ENCODE measurements around the gene CHTF18.
"Not testable (repeated sequence)": the region's sequence is repeated elsewhere in the genome, so short reads cannot be mapped to it uniquely, and the experiment has no call there.

Gene CHTF18

DNA sequence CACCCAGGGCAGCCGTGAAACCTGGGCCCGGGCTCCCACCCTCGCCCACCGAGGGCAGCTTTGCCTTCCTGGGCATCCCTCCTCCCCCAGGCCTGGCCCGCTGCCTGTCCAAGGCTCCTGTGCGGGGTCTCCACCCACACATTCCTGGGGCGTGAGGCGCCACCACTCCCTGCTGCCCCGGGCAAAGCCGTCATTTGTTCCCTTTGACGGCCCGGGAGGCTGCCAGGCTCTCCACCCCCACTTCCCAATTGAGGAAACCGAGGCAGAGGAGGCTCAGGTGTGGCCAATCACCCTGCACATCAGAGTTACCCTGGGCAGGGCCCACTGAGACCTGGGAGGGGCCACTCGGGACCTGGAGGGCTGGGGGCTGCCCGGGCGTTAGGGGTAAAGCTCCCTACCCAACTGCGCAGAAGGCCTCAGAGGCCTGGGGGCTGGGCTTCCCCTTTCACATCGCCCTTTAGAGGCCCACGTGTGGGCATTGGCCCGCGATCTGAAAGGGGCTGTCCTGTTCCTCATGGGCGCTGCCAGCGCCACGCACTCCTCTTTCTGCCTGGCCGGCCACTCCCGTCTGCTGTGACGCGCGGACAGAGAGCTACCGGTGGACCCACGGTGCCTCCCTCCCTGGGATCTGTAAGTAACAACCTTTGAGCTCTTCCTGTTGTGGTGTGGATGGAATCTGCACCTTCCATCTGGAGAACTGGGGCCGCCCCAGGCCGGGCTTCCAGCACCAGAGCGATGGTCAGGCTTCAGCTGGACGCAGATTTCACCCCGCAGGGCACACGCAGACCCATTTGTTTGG, 27.7 kb upstream of the CHTF18 start, which contains the start of gene MSLN:
Gene MSLN, plus strand, starts transcription at position 190 of the 799 bp plus-strand sequence. CDS start 1,947 bp downstream, outside the sequence.
- no peak for DNase-seq

DNA sequence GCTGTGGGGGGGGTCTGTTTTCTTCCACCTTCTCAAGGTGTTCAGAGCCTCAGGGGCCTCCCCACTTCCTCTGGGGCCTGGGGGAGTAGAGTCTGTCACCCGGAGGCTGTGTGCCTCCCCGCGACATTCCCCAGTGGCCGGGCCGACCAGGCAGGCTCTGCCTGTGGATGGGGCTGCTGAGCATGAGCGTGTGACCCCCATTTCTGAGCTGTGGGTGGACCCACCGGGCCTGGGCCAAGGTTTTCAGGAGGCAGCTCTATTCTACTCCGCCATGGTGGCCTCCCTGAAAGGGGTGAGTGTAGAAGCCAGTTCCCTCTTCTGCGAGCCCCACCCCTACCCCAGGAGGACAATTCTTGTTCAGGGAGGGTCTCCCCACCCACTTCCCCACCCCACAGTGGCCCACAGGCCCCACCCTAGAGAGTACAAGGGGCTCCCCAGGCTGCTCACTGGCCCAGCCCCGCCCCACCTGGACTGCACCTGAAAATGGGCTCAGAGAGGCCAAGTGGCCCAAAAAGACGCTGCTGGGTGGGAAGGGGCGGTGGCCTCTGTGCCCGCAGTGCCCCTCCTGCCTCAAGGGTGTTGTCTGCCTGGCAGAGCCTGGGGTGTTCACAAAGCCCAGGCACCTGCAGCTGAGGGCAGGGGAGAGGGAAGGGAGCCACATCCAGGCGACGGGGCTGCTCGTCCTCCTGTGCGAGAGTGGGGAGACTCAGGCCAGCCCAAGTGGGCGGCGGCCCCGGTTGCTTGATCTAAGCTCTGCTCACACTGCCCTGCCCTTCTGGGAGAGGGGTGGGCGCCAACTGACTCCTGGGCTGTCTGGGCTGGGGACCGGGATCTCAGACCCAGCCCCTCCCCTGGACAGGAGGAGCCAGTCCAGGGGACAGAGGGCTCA, 26.6 kb upstream of the CHTF18 start:
- no peak for DNase-seq

DNA sequence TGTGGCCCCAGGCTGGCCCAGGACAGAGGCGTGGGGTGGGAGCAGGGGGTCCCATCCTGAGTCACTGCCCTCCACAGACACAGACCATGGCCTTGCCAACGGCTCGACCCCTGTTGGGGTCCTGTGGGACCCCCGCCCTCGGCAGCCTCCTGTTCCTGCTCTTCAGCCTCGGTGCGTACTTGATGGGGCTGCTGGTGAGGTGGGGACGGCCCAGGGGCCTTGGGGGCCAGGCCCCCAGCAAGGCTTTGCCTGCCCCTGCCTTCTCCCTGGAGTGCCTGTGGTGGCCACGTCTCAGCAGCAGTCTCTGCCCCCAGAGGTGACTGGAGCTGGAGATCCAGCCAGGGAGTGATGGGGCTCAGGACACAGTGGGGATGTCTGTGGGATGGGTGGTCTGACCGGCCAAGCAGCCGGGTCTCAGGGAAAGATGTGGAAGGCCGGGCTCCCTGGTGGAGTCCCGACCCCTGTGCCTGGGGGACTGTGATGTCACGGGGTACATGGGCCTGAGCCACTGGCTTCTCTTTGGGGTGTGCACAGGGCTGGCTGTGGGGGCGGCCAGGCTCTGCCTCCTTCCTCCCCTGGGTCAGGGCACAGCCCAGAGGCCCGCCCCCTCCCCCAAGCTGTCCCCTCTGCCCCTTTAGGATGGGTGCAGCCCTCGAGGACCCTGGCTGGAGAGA, 25.7 kb upstream of the CHTF18 start:
- no peak for DNase-seq

DNA sequence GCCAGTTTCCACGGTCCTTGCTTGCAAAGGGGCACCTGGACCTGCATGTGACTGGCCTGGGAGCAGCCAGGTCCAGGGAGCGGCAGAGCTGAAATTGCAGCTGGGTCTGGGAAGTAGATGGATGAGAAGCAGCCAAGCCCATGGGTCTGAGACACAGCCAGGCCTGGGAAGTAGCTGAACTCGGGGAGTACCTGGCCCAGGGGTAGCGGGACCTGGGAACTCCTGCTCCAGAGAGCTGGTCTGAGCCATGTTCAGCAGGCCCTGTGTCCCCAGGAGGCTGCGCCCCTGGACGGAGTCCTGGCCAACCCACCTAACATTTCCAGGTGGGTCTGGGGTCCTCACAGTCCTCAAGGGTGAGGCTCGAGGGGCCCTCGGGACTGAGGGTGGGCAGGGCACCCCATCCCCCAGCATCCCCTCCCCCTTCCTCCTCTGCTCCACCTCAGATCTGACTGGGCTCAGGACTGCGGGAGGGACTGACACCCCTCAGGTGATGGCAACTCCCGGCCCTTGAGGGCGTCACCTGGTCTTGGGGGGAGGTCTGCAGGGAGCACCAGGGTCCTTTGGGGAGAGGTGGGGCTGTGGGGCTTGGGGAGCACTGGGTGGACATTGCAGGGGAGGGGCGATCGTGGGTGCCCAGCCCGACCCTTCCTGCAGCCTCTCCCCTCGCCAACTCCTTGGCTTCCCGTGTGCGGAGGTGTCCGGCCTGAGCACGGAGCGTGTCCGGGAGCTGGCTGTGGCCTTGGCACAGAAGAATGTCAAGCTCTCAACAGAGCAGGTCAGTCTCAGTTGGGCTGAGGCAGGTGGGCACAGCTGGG, 24.8 kb upstream of the CHTF18 start:
- DNase-seq: no peak

DNA sequence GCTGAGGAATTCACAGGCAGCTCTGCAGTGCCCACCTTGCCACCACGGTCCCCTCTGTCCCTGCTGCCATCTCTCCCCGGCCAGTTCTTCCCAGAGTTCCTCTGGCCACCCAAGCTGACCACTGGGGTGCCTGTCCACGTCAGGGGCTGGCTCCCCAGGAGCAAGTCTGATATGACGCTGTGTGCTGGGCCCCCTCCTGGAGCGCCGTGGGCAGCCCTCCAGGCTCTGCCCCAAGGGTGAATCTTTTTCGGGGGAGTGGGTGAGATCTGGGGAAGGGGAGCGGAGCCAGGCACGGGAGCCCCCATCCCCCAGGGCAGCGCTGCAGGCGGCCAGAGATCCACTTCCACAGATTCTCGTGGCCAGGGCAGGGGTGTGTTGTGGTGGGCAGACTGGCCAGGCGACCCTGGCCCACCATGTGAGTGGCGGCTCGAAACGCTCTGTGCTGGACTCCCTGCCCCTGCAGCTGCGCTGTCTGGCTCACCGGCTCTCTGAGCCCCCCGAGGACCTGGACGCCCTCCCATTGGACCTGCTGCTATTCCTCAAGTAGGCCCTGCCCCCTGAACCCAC, 24.2 kb upstream of the CHTF18 start:
- no peak for DNase-seq

DNA sequence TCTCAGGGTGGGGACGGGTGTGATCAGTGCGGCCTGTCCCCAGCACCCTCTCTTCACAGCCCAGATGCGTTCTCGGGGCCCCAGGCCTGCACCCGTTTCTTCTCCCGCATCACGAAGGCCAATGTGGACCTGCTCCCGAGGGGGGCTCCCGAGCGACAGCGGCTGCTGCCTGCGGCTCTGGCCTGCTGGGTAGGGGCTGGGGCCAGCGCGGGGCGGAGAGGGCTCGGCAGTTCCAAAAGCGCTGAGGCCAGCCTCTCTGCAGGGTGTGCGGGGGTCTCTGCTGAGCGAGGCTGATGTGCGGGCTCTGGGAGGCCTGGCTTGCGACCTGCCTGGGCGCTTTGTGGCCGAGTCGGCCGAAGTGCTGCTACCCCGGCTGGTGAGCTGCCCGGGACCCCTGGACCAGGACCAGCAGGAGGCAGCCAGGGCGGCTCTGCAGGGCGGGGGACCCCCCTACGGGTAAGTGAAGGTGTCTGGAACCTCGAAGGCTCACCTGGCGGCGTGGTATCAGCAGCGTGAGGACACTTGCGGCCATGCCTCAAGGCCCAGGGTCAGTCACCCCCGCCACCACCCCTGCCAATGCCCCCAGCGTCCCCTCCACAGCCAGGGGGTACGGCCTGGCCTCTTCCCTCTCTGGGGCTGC, 23.5 kb upstream of the CHTF18 start:
- no peak for DNase-seq

DNA sequence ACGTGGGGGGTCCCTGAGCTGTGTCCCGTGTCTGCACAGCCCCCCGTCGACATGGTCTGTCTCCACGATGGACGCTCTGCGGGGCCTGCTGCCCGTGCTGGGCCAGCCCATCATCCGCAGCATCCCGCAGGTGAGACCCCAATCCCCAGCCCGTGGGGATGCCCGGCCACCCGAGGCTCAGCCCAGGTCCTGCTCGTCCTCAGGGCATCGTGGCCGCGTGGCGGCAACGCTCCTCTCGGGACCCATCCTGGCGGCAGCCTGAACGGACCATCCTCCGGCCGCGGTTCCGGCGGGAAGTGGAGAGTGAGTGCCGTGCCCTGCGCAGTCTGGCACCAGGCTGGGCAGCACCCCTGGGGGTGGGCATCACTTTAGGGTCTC, 22.9 kb upstream of the CHTF18 start:
- DNase-seq: no peak

DNA sequence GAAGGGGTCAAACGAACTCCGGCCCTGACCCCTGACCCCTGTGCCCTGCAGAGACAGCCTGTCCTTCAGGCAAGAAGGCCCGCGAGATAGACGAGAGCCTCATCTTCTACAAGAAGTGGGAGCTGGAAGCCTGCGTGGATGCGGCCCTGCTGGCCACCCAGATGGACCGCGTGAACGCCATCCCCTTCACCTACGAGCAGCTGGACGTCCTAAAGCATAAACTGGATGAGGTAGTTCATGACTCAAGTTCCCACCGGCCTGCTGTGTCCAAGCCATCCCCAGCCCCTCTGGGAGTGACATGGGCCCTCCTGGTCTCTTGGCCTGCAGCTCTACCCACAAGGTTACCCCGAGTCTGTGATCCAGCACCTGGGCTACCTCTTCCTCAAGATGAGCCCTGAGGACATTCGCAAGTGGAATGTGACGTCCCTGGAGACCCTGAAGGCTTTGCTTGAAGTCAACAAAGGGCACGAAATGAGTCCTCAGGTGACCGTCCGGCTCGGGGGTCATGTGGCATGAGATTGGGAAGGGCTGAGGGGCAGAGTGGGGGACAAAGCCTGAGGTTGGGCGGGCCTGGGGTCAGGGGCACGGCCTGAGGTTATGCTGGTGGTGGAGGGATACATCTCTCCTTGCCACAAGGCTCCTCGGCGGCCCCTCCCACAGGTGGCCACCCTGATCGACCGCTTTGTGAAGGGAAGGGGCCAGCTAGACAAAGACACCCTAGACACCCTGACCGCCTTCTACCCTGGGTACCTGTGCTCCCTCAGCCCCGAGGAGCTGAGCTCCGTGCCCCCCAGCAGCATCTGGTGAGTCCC, 22.2 kb upstream of the CHTF18 start:
- no peak for DNase-seq

DNA sequence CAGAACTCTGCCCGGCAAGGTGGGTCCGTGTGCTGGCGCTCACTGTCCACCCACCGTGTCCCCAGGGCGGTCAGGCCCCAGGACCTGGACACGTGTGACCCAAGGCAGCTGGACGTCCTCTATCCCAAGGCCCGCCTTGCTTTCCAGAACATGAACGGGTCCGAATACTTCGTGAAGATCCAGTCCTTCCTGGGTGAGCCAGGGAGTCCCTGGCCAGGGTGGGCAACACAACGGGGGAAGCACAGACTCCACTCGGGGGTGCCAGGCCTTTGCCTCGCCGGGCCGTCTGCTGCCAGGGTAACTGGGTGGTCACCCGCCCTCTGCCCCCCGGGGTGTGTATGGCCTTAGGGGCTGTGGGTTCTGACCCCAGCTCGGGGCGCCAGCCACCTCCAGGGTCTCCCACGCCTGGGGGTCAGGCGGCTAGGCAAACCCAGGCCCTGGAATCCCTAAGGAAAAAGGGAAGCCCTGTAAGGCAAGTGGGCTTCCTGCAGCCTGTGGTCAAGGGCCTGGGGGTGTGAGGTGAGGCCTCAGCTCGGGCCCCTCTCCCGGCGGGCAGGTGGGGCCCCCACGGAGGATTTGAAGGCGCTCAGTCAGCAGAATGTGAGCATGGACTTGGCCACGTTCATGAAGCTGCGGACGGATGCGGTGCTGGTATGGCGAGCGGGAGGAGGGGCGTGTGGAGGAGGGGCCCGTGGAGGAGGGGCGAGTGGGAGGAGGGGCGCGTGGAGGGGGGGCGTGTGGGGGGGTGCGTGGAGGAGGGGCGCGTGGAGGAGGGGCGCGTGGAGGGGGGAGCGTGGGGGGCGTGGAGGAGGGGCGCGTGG, 21.4 kb upstream of the CHTF18 start:
- no peak for DNase-seq

DNA sequence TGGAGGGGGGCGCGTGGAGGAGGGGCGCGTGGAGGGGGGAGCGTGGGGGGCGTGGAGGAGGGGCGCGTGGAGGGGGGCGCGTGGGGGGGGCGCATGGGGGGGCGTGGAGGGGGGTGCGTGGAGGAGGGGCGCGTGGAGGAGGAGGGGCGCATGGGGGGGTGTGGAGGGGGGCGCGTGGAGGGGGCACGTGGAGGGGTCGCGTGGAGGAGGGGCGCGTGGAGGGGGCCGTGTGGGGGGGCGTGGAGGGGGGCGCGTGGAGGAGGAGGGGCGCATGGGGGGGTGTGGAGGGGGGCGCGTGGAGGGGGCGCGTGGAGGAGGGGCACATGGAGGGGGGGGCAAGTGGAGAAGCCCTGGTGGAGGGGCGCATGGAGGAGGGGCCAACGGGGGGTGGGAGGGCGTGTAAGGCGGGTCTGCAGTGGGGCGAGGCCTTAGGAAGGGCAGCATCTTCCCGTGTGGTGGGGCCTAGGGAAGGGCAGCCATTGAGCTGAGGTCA, 20.6 kb upstream of the CHTF18 start:
- DNase-seq: no peak

DNA sequence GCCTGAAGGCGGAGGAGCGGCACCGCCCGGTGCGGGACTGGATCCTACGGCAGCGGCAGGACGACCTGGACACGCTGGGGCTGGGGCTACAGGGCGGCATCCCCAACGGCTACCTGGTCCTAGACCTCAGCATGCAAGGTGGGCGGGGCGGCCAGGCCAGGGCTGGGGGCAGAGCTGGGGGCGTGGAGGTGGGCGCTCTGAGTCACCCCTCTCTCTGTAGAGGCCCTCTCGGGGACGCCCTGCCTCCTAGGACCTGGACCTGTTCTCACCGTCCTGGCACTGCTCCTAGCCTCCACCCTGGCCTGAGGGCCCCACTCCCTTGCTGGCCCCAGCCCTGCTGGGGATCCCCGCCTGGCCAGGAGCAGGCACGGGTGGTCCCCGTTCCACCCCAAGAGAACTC, 20.0 kb upstream of the CHTF18 start:
- DNase-seq: no peak

DNA sequence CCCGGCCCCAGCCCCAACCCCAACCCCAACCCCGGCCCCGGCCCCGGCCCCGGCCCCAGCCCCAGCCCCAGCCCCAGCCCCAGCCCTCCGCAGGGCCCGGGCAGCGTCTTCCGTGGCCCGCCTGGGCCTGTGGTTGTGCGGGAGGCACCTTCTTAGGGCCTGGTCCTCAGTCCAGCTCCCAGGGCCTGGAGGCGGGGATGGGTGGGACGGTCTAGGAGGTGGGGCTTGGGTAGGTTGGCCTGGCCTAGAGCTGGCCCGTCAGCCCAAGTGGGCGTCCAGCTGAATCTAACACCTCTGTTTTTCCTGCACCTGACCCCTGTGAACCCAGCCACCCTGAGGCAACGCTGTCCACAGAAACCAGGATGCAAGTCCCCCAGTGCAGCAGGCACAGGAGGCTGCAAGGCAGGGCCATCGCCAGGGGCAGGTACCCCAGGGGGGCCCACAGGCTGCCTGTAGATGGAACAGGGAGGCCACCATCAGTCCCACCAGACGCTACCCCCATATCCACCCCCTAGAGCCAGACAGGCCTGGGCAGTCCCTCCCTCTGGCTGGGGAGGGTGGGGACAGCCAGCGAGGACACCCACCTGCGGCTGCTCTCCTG, 19.1 kb upstream of the CHTF18 start:
- DNase-seq: no peak

DNA sequence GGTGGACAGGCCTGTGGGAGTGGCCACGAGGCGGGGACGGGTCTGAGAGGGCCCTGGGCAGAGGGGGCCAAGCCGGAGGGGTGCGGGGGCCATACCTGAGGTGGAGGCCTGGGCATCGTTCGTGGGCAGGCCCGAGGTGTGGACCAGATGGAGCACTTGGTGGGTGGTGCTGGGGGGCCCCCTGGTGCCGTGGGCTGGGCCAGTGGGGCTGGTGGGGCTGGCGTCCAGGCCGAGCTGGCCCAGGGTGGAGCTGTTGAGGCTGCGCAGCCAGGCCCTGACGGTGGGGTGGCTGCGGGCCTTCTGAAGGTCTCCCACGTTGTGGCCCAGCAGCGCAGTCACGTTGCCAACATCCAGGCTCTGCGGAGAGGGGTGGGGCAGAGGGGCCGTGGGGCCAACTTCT, 18.5 kb upstream of the CHTF18 start:
- DNase-seq: no peak

DNA sequence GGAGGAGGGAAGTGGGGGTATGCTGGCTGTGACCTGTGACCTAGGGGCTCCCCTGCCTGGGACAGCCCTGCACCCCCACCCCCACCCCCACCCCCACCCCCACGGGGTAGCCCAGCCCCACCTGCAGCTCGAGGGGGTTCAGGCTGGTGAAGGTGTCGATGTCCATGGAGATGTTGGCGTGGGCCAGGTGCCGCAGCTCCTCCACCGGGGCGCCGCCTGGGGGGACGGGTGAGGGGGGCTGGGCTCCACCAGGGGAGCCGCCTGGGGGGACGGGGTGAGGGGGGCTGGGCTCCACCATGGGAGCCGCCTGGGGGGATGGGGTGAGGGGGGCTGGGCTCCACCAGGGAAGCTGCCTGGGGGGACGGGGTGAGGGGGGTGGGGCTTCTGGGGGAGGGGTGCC, 18.0 kb upstream of the CHTF18 start:
- DNase-seq: no peak

DNA sequence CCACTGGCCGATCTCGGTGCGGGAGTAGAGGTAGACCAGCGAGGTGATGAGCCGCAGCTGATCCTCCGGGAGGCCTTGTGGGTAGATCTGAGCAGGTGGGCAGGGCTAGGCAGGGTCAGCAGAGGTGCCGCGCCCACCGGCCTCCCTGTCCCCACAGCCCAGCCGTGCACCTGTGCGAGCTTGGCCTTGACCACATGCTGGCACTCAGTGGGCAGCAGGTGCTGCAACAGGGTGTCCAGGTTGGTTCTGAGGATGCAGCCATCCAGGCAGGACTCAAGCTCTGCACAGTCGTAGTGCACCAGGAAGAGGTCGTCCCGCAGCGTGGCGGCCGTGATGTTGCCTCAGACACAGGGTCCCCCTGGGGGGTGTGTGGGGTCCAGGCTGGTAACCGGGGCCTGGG, 15.5 kb upstream of the CHTF18 start:
- DNase-seq: no peak

DNA sequence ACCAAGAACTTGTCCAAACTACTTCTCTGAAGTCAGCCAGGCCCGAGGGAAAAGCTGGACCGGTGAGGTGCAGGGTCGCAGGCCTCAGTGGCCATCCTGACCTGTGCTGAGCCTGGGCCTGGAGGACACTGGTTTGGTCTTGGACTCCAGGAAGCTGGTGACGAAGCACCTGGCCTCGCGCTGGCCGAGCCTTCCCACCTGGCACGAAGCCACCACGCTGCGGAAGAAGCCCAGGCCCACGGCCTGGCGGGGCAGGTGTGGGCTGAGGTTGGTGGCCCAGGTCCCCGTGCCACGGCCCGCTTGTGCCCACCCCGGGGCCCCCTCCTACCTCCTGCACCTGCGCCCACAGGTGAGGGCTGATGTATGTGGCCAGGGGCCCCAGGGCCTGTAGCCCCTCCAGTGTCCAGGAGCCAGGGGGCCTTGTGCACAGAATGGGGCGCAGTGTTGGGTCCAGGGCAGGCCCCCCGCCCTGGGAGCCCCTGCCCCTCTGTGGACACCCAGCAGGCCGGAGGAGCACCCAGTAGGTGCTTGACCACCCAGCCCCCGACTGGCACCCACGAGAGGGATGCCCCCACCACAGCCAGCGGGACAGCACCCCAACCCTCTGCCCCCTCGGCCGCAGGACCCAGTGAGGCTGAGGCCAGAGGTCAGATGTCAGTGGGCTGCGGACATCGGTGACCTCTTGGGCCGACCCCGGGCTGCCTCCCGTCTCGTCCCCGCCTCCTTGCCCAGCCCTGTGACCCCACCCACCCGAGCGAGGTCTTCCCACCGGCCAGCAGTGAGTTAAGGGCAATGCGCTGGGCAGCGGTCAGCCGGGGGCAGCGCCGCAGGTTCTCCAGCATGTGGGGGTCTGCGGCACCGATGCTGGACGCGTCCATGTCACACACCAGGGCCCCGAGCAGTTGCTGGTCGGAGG, 14.1 kb upstream of the CHTF18 start:
- DNase-seq: no peak

DNA sequence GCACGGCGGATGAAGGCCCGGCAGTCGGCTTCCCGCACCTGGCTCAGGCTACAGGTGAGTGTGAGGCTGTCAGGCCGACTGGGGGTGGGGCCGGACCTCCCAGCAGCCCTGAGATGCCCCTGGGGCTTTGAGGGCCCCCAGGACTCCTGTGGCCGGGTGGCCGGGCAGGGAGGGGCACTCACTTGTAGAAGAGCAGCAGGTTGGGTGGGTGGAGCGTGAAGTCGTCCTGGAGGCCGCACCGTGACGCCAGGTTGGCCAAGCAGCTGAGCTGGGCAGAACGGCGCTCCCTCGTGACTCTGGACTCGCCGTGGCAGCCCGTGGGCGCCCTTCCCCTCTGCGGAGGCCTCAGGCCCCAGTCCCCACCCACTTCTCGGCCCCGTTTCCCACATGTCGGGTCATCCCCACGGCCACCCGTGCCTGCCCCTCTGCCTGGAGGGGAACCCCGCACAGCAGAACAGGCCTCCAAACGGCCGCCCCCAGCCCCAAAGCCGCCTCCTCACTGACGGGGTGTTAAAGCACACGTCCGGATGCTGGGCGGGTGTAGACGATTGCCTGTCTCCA, 13.1 kb upstream of the CHTF18 start:
- DNase-seq: no peak

DNA sequence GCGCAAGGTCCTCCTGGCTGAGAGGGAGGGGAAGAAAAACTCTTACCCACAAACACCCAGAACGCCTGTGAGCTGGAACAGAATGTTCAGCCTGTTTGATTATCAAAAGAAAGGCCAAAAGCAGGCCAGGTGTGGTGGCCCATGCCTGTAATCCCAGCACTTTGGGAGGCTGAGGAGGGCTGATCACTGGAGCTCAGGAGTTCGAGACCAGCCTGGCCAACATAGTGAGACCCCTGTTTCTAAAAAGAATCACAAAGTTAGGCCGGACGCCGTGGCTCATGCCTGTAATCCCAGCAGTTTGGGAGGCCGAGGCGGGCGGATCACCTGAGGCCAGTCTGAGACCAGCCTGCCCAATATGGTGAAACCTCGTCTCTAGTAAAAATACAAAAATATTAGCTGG, 12.1 kb upstream of the CHTF18 start:
- not testable (repeated sequence) for DNase-seq
